GM19467 (cell line): ENCODE measurements around the gene MKKS.
"Not testable (repeated sequence)": the region's sequence is repeated elsewhere in the genome, so short reads cannot be mapped to it uniquely, and the experiment has no call there.

Experiments used
- ATAC-seq: cut with Tn5 transposase; IDR thresholded peaks from one replicate; pipeline ENCODE4 v1.9.1; 2021; ENCODE audit warnings: mild to moderate bottlenecking, moderate library complexity; ENCODE audit not compliant: unreplicated experiment

MKKS gene

GRCh38 chr20:10415013-10415650, 18.9 kb downstream of the MKKS start:
- ATAC-seq, result no peak

GRCh38 chr20:10412591-10413408, 21.2 kb downstream of the MKKS start:
- ATAC-seq, result peak; percentile 60

- no peak for ATAC-seq
Observed at GRCh38 chr20:10411673-10412072, 22.3 kb downstream of the MKKS start.

GRCh38 chr20:10408108-10408813, 25.8 kb downstream of the MKKS start:
- no peak for ATAC-seq

GRCh38 chr20:10404959-10405530, 29.0 kb downstream of the MKKS start:
- no peak for ATAC-seq

GRCh38 chr20:10404023-10404628, 29.9 kb downstream of the MKKS start:
- ATAC-seq, result no peak

- no peak for ATAC-seq
Observed at GRCh38 chr20:10402938-10403608, 30.9 kb downstream of the MKKS start.

GRCh38 chr20:10398834-10399369, 35.1 kb downstream of the MKKS start:
- ATAC-seq, result no peak

- not testable (repeated sequence) for ATAC-seq
Observed at GRCh38 chr20:10394752-10395151, 39.3 kb downstream of the MKKS start.

- no peak for ATAC-seq
Observed at GRCh38 chr20:10390709-10391108, 43.3 kb downstream of the MKKS start.

GRCh38 chr20:10388597-10388996, 45.4 kb downstream of the MKKS start:
- ATAC-seq, result no peak

GRCh38 chr20:10387686-10388085, 46.3 kb downstream of the MKKS start:
- ATAC-seq, result no peak

- no peak for ATAC-seq
Observed at GRCh38 chr20:10385850-10386544, 48.0 kb downstream of the MKKS start.

- ATAC-seq, result no peak
Observed at GRCh38 chr20:10381477-10381876, 52.5 kb downstream of the MKKS start.

GRCh38 chr20:10379761-10380160, 54.3 kb downstream of the MKKS start:
- no peak for ATAC-seq

- ATAC-seq, result no peak
Observed at GRCh38 chr20:10376270-10377075, 57.5 kb downstream of the MKKS start.

GRCh38 chr20:10375191-10375590, 58.8 kb downstream of the MKKS start:
- ATAC-seq, result no peak

GRCh38 chr20:10374036-10374435, 60.0 kb downstream of the MKKS start:
- no peak for ATAC-seq

GRCh38 chr20:10371467-10371866, 62.6 kb downstream of the MKKS start:
- ATAC-seq, result no peak
